ENCODE data around the gene TXNDC17. TPM values are rescaled to one million over a fixed set of nuclear protein-coding genes. Genes with fewer than 3 reads are reported as not detected.

TXNDC17 gene
- total and polyA plus RNA-seq, 9 of the 15 experiments (the other 6 are each of a cell fraction or from before 2014, with no cell fraction given), result 108 to 759 (median 179) TPM

DNA sequence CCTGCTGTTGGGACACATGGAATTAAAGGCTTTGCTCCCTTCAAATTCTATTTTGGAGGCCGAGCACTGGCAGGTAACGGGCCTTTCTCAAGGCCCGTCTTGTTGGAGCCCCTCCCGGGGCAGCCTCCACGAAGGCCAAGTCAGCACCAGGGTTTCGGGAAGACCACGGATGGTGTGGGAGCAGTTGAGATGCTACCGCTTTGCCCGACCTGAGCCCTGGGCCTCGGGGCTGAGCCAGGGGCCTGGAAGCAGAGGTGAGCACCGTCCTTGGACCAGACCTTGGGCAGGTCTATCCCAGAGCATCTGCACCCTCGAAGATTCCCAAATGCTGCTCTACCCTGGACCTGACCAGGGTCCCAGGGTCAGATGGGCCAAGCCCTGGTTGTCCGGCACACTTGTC lies 33.7 kb downstream of the TXNDC17 start:
- DNase-seq (ENCODE audit: extremely low read depth in 1 of 4, low spot score in 3 of 4), result no peak
- peaks cover 9 to 52% of the 10 kb centered on the region in 2 experiments; a peak in 4 of 5 replicates for H3K27me3 ChIP-seq (ENCODE audit: control insufficient read depth in 2 of 2, insufficient read depth in 2 of 2, low read length in 2 of 2)
- H3K36me3 ChIP-seq (ENCODE audit: control insufficient read depth, insufficient read depth, low read length), result no peaks in the 10 kb centered on the region
- BruUV-seq (replicated peaks), result no TSS peak
- ChIA-PET POLR2A (no interaction called here), CTCF (ENCODE audit: low intra/inter-chr PET ratio) (no interaction called here)
- H3K9me3 ChIP-seq (replicated peaks; ENCODE audit: control insufficient read depth, insufficient read depth, low read depth, low read length), result no peaks in the 10 kb centered on the region
- no peak overlapping the region for H3K27ac ChIP-seq (ENCODE audit: extremely low read depth, low read depth, low read length)
- no peaks in the 10 kb centered on the region; a peak in 1 of 5 replicates for H3K4me1 ChIP-seq (replicated peaks in 1 of 2; ENCODE audit: control insufficient read depth in 2 of 2, insufficient read depth in 2 of 2, low read length in 2 of 2)
- no peaks in the 10 kb centered on the region for H3K79me2 ChIP-seq (ENCODE audit: control insufficient read depth, insufficient read depth, low read length)
- TF ChIP-seq PPARD (CRISPR knock-in tag; IDR thresholded peaks at IDR 0.05) (no peak), ZNF197 (CRISPR knock-in tag; IDR thresholded peaks at IDR 0.05; ENCODE audit: low read depth) (no peak), CBFA2T3 (IDR thresholded peaks at IDR 0.05) (no peak), POLR3A (IDR thresholded peaks at IDR 0.05; ENCODE audit: borderline replicate concordance, extremely low read depth, insufficient read depth, insufficient read length) (no peak), ZNF780A (CRISPR knock-in tag; IDR thresholded peaks at IDR 0.05) (no peak), CBFA2T2 (conservative IDR thresholded peaks at IDR 0.05) (no peak), SOX6 (IDR thresholded peaks at IDR 0.05) (no peak), POLR2A (conservative IDR thresholded peaks at IDR 0.05) (no peak), ZNF699 (CRISPR knock-in tag; IDR thresholded peaks at IDR 0.05; ENCODE audit: insufficient replicate concordance) (no peak), ZNF551 (CRISPR knock-in tag; IDR thresholded peaks at IDR 0.05) (no peak), TAF1 (IDR thresholded peaks at IDR 0.05; ENCODE audit: control insufficient read depth, extremely low read depth, insufficient read depth, low read length, severe bottlenecking) (no peak), RBBP5 (IDR thresholded peaks at IDR 0.05; ENCODE audit: borderline replicate concordance, insufficient read depth, low read length, poor library complexity, severe bottlenecking) (no peak)
- TF ChIP-seq, protein P1, sequence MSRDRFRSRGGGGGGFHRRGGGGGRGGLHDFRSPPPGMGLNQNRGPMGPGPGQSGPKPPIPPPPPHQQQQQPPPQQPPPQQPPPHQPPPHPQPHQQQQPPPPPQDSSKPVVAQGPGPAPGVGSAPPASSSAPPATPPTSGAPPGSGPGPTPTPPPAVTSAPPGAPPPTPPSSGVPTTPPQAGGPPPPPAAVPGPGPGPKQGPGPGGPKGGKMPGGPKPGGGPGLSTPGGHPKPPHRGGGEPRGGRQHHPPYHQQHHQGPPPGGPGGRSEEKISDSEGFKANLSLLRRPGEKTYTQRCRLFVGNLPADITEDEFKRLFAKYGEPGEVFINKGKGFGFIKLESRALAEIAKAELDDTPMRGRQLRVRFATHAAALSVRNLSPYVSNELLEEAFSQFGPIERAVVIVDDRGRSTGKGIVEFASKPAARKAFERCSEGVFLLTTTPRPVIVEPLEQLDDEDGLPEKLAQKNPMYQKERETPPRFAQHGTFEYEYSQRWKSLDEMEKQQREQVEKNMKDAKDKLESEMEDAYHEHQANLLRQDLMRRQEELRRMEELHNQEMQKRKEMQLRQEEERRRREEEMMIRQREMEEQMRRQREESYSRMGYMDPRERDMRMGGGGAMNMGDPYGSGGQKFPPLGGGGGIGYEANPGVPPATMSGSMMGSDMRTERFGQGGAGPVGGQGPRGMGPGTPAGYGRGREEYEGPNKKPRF (IDR thresholded peaks at IDR 0.05; ENCODE audit: low read depth, low read length), result no peak
- TF ChIP-seq, protein P2, sequence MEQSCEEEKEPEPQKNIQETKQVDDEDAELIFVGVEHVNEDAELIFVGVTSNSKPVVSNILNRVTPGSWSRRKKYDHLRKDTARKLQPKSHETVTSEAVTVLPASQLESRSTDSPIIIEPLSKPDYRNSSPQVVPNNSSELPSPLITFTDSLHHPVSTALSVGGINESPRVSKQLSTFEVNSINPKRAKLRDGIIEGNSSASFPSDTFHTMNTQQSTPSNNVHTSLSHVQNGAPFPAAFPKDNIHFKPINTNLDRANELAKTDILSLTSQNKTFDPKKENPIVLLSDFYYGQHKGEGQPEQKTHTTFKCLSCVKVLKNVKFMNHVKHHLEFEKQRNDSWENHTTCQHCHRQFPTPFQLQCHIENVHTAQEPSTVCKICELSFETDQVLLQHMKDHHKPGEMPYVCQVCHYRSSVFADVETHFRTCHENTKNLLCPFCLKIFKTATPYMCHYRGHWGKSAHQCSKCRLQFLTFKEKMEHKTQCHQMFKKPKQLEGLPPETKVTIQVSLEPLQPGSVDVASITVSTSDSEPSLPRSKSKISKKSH (CRISPR knock-in tag; IDR thresholded peaks at IDR 0.05), result no peak
- no peak overlapping the region for H2AFZ ChIP-seq (ENCODE audit: low read depth, low read length)
- H4K20me1 ChIP-seq (replicated peaks; ENCODE audit: control insufficient read depth, insufficient read depth, low read length), result no peaks in the 10 kb centered on the region
- no peaks in the 10 kb centered on the region for H3K9me1 ChIP-seq (ENCODE audit: control insufficient read depth, insufficient read depth, low read length)
- FAIRE-seq, result no peak
- no peak overlapping the region for H3K9ac ChIP-seq (ENCODE audit: insufficient read depth in 1 of 2, low read depth in 2 of 2, low read length in 2 of 2)
- intact Hi-C loops (cut with micrococcal nuclease) (no loop called here), in situ Hi-C loops (cut with MboI) (no loop called here)
- 17% methylated on average over 10 of the region's 13 CpGs for WGBS (ENCODE audit: insufficient coverage, low coverage, missing lambda C conversion rate)
- no peak overlapping the region for H3K4me2 ChIP-seq (ENCODE audit: insufficient read depth, low read length)
- no peak for ATAC-seq
- no peak overlapping the region for H3K4me3 ChIP-seq

All from K562 (cell line).